Measurements from ENCODE around the gene CD38.

Gene CD38

GRCh38 chr4:15742637-15743036 is 35.5 kb upstream of the CD38 start:
- H3K4me3 ChIP-seq (ENCODE audit: low read depth in 1 of 2, low read length in 2 of 2), result no peak overlapping the region
- peaks cover 5 to 6% of the 10 kb centered on the region in 2 donors for H3K9me3 ChIP-seq (ENCODE audit: control insufficient read depth in 1 of 2, low read length in 2 of 2)
- no peaks in the 10 kb centered on the region for H3K27me3 ChIP-seq (ENCODE audit: control insufficient read depth in 1 of 2, insufficient read depth in 2 of 2, low read length in 2 of 2)
- no peak overlapping the region for H3K27ac ChIP-seq (ENCODE audit: low read depth, low read length)
- H3K9ac ChIP-seq (ENCODE audit: low read depth in 1 of 2, low read length in 2 of 2), result no peak overlapping the region
- H3K4me1 ChIP-seq (ENCODE audit: control insufficient read depth in 1 of 2, insufficient read depth in 2 of 2, low read length in 2 of 2), result no peaks in the 10 kb centered on the region
- no peaks in the 10 kb centered on the region for H3K36me3 ChIP-seq (ENCODE audit: control insufficient read depth in 1 of 2, insufficient read depth in 2 of 2, low read length in 2 of 2)

- no peak overlapping the region for H3K27ac ChIP-seq (ENCODE audit: low read depth, low read length)
- H3K36me3 ChIP-seq (ENCODE audit: control insufficient read depth in 1 of 2, insufficient read depth in 2 of 2, low read length in 2 of 2), result no peaks in the 10 kb centered on the region
- H3K9me3 ChIP-seq (ENCODE audit: control insufficient read depth in 1 of 2, low read length in 2 of 2), result peaks cover 5 to 6% of the 10 kb centered on the region in 2 donors
- no peaks in the 10 kb centered on the region for H3K27me3 ChIP-seq (ENCODE audit: control insufficient read depth in 1 of 2, insufficient read depth in 2 of 2, low read length in 2 of 2)
- H3K9ac ChIP-seq (ENCODE audit: low read depth in 1 of 2, low read length in 2 of 2), result no peak overlapping the region
- no peaks in the 10 kb centered on the region for H3K4me1 ChIP-seq (ENCODE audit: control insufficient read depth in 1 of 2, insufficient read depth in 2 of 2, low read length in 2 of 2)
- H3K4me3 ChIP-seq (ENCODE audit: low read depth in 1 of 2, low read length in 2 of 2), result no peak overlapping the region
Measured at GRCh38 chr4:15744016-15744545, 34.0 kb upstream of the CD38 start.

DNA sequence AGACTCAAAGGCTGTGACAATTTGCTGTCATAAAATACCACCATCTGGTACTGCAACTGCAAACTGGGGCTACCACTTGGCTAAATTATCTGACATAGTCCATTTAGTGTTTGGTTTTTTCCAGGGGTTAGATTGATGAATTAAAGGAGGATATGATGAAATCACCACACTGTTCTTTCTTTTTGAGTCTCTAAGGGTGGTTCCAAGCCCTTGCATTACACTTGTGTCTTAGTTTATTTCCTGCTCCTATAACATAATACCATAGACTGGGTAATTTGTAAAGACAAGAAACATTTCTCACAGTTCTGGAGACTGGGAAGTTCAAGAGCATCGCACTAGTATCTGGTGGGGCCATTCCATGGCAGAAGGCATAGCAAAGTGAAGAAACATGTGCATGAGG is 32.0 kb upstream of the CD38 start:
- H3K9me3 ChIP-seq (ENCODE audit: control insufficient read depth in 1 of 2, low read length in 2 of 2), result peaks cover 5 to 6% of the 10 kb centered on the region in 2 donors

DNA sequence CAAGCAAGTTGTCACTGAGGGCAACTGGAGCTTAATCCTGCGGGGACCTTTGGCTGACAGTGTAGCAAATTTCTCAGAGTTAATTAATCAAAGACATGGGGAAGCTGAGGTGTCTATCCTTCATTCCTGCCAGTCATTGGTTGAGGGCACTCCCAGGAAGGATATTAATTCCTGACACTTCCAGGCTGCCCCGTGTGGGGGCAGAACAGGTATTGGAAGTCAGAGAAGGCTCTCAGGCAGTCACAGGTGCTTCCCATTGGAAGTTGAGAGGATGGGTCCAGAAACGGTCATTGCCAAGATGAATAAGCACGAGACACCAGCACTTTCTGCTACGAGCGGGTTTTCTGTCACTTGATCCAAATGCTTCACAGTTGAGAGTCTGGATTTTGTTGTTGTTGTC is 29.1 kb upstream of the CD38 start:
- no peak overlapping the region for H3K4me3 ChIP-seq (ENCODE audit: low read depth in 1 of 2, low read length in 2 of 2)
- H3K4me1 ChIP-seq (ENCODE audit: control insufficient read depth in 1 of 2, insufficient read depth in 2 of 2, low read length in 2 of 2), result no peaks in the 10 kb centered on the region
- H3K9me3 ChIP-seq (ENCODE audit: control insufficient read depth in 1 of 2, low read length in 2 of 2), result peaks cover 0 to 5% of the 10 kb centered on the region in 2 donors
- no peak overlapping the region for H3K9ac ChIP-seq (ENCODE audit: low read depth in 1 of 2, low read length in 2 of 2)
- H3K36me3 ChIP-seq (ENCODE audit: control insufficient read depth in 1 of 2, insufficient read depth in 2 of 2, low read length in 2 of 2), result no peaks in the 10 kb centered on the region
- H3K27me3 ChIP-seq (ENCODE audit: control insufficient read depth in 1 of 2, insufficient read depth in 2 of 2, low read length in 2 of 2), result no peaks in the 10 kb centered on the region
- H3K27ac ChIP-seq (ENCODE audit: low read depth, low read length), result no peak overlapping the region

More for the DNA sequence above, 32.0 kb upstream of the CD38 start:
- no peak overlapping the region for H3K4me3 ChIP-seq (ENCODE audit: low read depth in 1 of 2, low read length in 2 of 2)
- H3K27ac ChIP-seq (ENCODE audit: low read depth, low read length), result no peak overlapping the region
- H3K4me1 ChIP-seq (ENCODE audit: control insufficient read depth in 1 of 2, insufficient read depth in 2 of 2, low read length in 2 of 2), result no peaks in the 10 kb centered on the region
- no peaks in the 10 kb centered on the region for H3K36me3 ChIP-seq (ENCODE audit: control insufficient read depth in 1 of 2, insufficient read depth in 2 of 2, low read length in 2 of 2)
- H3K9ac ChIP-seq (ENCODE audit: low read depth in 1 of 2, low read length in 2 of 2), result no peak overlapping the region
- no peaks in the 10 kb centered on the region for H3K27me3 ChIP-seq (ENCODE audit: control insufficient read depth in 1 of 2, insufficient read depth in 2 of 2, low read length in 2 of 2)

GRCh38 chr4:15751153-15751552 is 27.0 kb upstream of the CD38 start:
- no peak overlapping the region for H3K9ac ChIP-seq (ENCODE audit: low read depth in 1 of 2, low read length in 2 of 2)
- H3K36me3 ChIP-seq (ENCODE audit: control insufficient read depth in 1 of 2, insufficient read depth in 2 of 2, low read length in 2 of 2), result no peaks in the 10 kb centered on the region
- no peak overlapping the region for H3K4me3 ChIP-seq (ENCODE audit: low read depth in 1 of 2, low read length in 2 of 2)
- H3K4me1 ChIP-seq (ENCODE audit: control insufficient read depth in 1 of 2, insufficient read depth in 2 of 2, low read length in 2 of 2), result no peaks in the 10 kb centered on the region
- H3K9me3 ChIP-seq (ENCODE audit: control insufficient read depth in 1 of 2, low read length in 2 of 2), result no peaks in the 10 kb centered on the region
- no peaks in the 10 kb centered on the region for H3K27me3 ChIP-seq (ENCODE audit: control insufficient read depth in 1 of 2, insufficient read depth in 2 of 2, low read length in 2 of 2)
- H3K27ac ChIP-seq (ENCODE audit: low read depth, low read length), result no peak overlapping the region

GRCh38 chr4:15753081-15753480 is 25.0 kb upstream of the CD38 start:
- Histone ChIP-seq H3K27ac (ENCODE audit: low read depth, low read length) (no peak overlapping the region), H3K9me3 (ENCODE audit: control insufficient read depth in 1 of 2, low read length in 2 of 2) (no peaks in the 10 kb centered on the region)

GRCh38 chr4:15753786-15754185 is 24.3 kb upstream of the CD38 start:
- no peak overlapping the region for H3K9ac ChIP-seq (ENCODE audit: low read depth in 1 of 2, low read length in 2 of 2)
- no peaks in the 10 kb centered on the region for H3K9me3 ChIP-seq (ENCODE audit: control insufficient read depth in 1 of 2, low read length in 2 of 2)
- H3K27me3 ChIP-seq (ENCODE audit: control insufficient read depth in 1 of 2, insufficient read depth in 2 of 2, low read length in 2 of 2), result no peaks in the 10 kb centered on the region
- H3K27ac ChIP-seq (ENCODE audit: low read depth, low read length), result no peak overlapping the region
- H3K4me1 ChIP-seq (ENCODE audit: control insufficient read depth in 1 of 2, insufficient read depth in 2 of 2, low read length in 2 of 2), result no peaks in the 10 kb centered on the region
- no peak overlapping the region for H3K4me3 ChIP-seq (ENCODE audit: low read depth in 1 of 2, low read length in 2 of 2)
- no peaks in the 10 kb centered on the region for H3K36me3 ChIP-seq (ENCODE audit: control insufficient read depth in 1 of 2, insufficient read depth in 2 of 2, low read length in 2 of 2)

More at GRCh38 chr4:15753081-15753480, 25.0 kb upstream of the CD38 start:
- H3K4me1 ChIP-seq (ENCODE audit: control insufficient read depth in 1 of 2, insufficient read depth in 2 of 2, low read length in 2 of 2), result no peaks in the 10 kb centered on the region
- no peak overlapping the region for H3K9ac ChIP-seq (ENCODE audit: low read depth in 1 of 2, low read length in 2 of 2)
- H3K36me3 ChIP-seq (ENCODE audit: control insufficient read depth in 1 of 2, insufficient read depth in 2 of 2, low read length in 2 of 2), result no peaks in the 10 kb centered on the region
- H3K4me3 ChIP-seq (ENCODE audit: low read depth in 1 of 2, low read length in 2 of 2), result no peak overlapping the region
- H3K27me3 ChIP-seq (ENCODE audit: control insufficient read depth in 1 of 2, insufficient read depth in 2 of 2, low read length in 2 of 2), result no peaks in the 10 kb centered on the region

- H3K27ac ChIP-seq (ENCODE audit: low read depth, low read length), result no peak overlapping the region
Measured at GRCh38 chr4:15754323-15754722, 23.8 kb upstream of the CD38 start.

DNA sequence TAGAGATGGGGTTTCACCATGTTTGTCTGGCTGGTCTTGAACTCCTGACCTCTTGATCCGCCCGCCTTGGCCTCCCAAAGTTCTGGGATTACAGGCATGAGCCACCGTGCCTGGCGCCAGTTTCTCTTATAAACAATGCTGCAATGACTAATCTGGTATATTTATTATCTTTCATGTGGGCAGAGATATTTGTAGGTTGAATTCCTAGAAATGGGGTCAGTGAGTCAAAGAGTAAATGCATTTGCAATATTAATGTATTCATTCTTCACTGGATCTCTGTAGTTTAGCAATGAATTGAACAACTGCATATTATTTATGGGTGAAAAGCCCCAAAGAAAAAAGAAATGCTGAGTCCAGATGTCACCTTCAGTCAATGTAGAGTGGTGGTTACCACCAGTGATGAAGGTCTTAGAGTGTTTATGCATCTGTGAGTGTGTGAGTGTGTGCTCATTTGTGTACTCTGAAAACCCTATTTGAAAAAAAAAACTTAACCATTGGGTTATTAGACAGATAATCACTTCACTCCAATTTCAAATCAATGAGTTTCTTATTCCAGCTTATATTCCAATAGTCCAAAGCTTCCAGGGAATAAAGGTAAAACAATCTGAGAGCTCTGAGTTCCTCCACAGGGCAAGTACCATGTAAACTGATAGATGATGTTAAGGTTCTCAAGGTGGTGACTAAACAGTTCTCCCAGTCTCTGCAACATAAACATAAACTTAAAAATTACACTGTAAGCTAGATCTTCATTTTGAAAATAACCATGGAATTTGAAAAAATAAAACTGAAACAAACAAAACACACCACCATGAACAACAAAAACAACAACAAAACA is 22.6 kb upstream of the CD38 start:
- H3K4me3 ChIP-seq (ENCODE audit: low read depth in 1 of 2, low read length in 2 of 2), result no peak overlapping the region
- no peak overlapping the region for H3K27ac ChIP-seq (ENCODE audit: low read depth, low read length)

More at GRCh38 chr4:15754323-15754722, 23.8 kb upstream of the CD38 start:
- H3K36me3 ChIP-seq (ENCODE audit: control insufficient read depth in 1 of 2, insufficient read depth in 2 of 2, low read length in 2 of 2), result no peaks in the 10 kb centered on the region
- H3K4me3 ChIP-seq (ENCODE audit: low read depth in 1 of 2, low read length in 2 of 2), result no peak overlapping the region
- H3K4me1 ChIP-seq (ENCODE audit: control insufficient read depth in 1 of 2, insufficient read depth in 2 of 2, low read length in 2 of 2), result no peaks in the 10 kb centered on the region
- H3K27me3 ChIP-seq (ENCODE audit: control insufficient read depth in 1 of 2, insufficient read depth in 2 of 2, low read length in 2 of 2), result no peaks in the 10 kb centered on the region
- H3K9me3 ChIP-seq (ENCODE audit: control insufficient read depth in 1 of 2, low read length in 2 of 2), result no peaks in the 10 kb centered on the region
- H3K9ac ChIP-seq (ENCODE audit: low read depth in 1 of 2, low read length in 2 of 2), result no peak overlapping the region

GRCh38 chr4:15756361-15756861 is 21.7 kb upstream of the CD38 start:
- Histone ChIP-seq H3K9ac (ENCODE audit: low read depth in 1 of 2, low read length in 2 of 2) (no peak overlapping the region), H3K36me3 (ENCODE audit: control insufficient read depth in 1 of 2, insufficient read depth in 2 of 2, low read length in 2 of 2) (no peaks in the 10 kb centered on the region), H3K27me3 (ENCODE audit: control insufficient read depth in 1 of 2, insufficient read depth in 2 of 2, low read length in 2 of 2) (no peaks in the 10 kb centered on the region), H3K4me3 (ENCODE audit: low read depth in 1 of 2, low read length in 2 of 2) (peak overlapping the region in 1 of 2 donors; percentile 7), H3K27ac (ENCODE audit: low read depth, low read length) (no peak overlapping the region), H3K4me1 (ENCODE audit: control insufficient read depth in 1 of 2, insufficient read depth in 2 of 2, low read length in 2 of 2) (no peaks in the 10 kb centered on the region), H3K9me3 (ENCODE audit: control insufficient read depth in 1 of 2, low read length in 2 of 2) (no peaks in the 10 kb centered on the region)

More for the DNA sequence above, 22.6 kb upstream of the CD38 start:
- no peaks in the 10 kb centered on the region for H3K9me3 ChIP-seq (ENCODE audit: control insufficient read depth in 1 of 2, low read length in 2 of 2)
- H3K27me3 ChIP-seq (ENCODE audit: control insufficient read depth in 1 of 2, insufficient read depth in 2 of 2, low read length in 2 of 2), result no peaks in the 10 kb centered on the region
- H3K9ac ChIP-seq (ENCODE audit: low read depth in 1 of 2, low read length in 2 of 2), result no peak overlapping the region
- no peaks in the 10 kb centered on the region for H3K36me3 ChIP-seq (ENCODE audit: control insufficient read depth in 1 of 2, insufficient read depth in 2 of 2, low read length in 2 of 2)
- no peaks in the 10 kb centered on the region for H3K4me1 ChIP-seq (ENCODE audit: control insufficient read depth in 1 of 2, insufficient read depth in 2 of 2, low read length in 2 of 2)
